Breast epithelium (tissue), 3 donors: ENCODE results near the gene NRF1.

Experiments
- CTCF ChIP-seq, 3 donors: fragments of 450-650 bp; IDR thresholded peaks; one replicate each; pipeline ENCODE4 v1.5.1; 2016 to 2017; ENCODE audit warnings: antibody characterized with exemption in 3 of 3, mild to moderate bottlenecking in 3 of 3, moderate library complexity in 3 of 3
- POLR2A ChIP-seq: fragments of 450-650 bp; IDR thresholded peaks from one replicate; pipeline ENCODE4 v1.6.1; 2016; ENCODE audit warnings: antibody characterized with exemption, mild to moderate bottlenecking, moderate library complexity

GRCh38 chr7:129714514-129715063 lies 103.1 kb downstream of the NRF1 start:
- no peak for TF ChIP-seq CTCF (IDR thresholded peaks at IDR 0.05)
- no peak for TF ChIP-seq POLR2A
